ENCODE data around the gene CELF5.
A peak's percentile ranks its signal among the peaks of the same experiment; 100 is the strongest.
"Not testable (repeated sequence)": the region's sequence is repeated elsewhere in the genome, so short reads cannot be mapped to it uniquely, and the experiment has no call there.

The CELF5 gene

GRCh38 chr19:3290858-3291257 lies 66.4 kb downstream of the CELF5 start:
- CTCF ChIA-PET, result interaction anchor here (3.5 kb wide), 1 partner anchor 14 kb away, joined by 13 read pairs; no protein-coding TSS in a partner anchor
- H3K4me3 ChIP-seq (ENCODE audit: low read depth, low read length); POLR2A ChIA-PET; H3K9me3 ChIP-seq (ENCODE audit: control insufficient read depth, insufficient read depth, low read depth, low read length); H3K27ac ChIP-seq (ENCODE audit: extremely low read depth, low read depth, low read length); H3K4me1 ChIP-seq (ENCODE audit: control insufficient read depth, insufficient read depth, low read length); H3K36me3 ChIP-seq (ENCODE audit: control insufficient read depth in 2 of 2, insufficient read depth in 1 of 2, low read length in 2 of 2): not testable (repeated sequence)
- TF ChIP-seq ZNF121 (tag by site-specific recombination; IDR thresholded peaks at IDR 0.05), result peak; percentile 81

- no peak overlapping the region for H3K4me3 ChIP-seq (ENCODE audit: low read depth, low read length)
- no peak for TF ChIP-seq ZNF433 (tag by site-specific recombination; IDR thresholded peaks at IDR 0.05; ENCODE audit: low read depth)
- TF ChIP-seq ZNF629 (tag by site-specific recombination; IDR thresholded peaks at IDR 0.05), result no peak
- no peak for TF ChIP-seq ZNF549 (tag by site-specific recombination; IDR thresholded peaks at IDR 0.05)
- peak; percentile 69 for TF ChIP-seq ZNF623 (tag by site-specific recombination; IDR thresholded peaks at IDR 0.05)
- no peak for TF ChIP-seq ZBTB17 (tag by site-specific recombination; IDR thresholded peaks at IDR 0.05)
- no peak for TF ChIP-seq ZNF530 (tag by site-specific recombination; IDR thresholded peaks at IDR 0.05; ENCODE audit: low read depth)
- TF ChIP-seq ZNF239 (tag by site-specific recombination; IDR thresholded peaks at IDR 0.05), result 0 out of 2 replicates have a peak, but pooled peaks have one; percentile 67
- no peak overlapping the region for H3K27ac ChIP-seq (ENCODE audit: extremely low read depth, low read depth, low read length)
- CTCF ChIA-PET, result interaction anchor here (0.6 to 3.5 kb wide), 4 partner anchors 11 to 80 kb away, joined by 3 to 13 read pairs (median 4); partner anchors contain the start of gene CELF5
- no peaks in the 10 kb centered on the region for H3K9me3 ChIP-seq (ENCODE audit: control insufficient read depth, insufficient read depth, low read depth, low read length)
- POLR2A ChIA-PET, result no interaction called here
- H3K4me1 ChIP-seq (ENCODE audit: control insufficient read depth, insufficient read depth, low read length), result no peaks in the 10 kb centered on the region
- no peaks in the 10 kb centered on the region for H3K36me3 ChIP-seq (ENCODE audit: control insufficient read depth in 2 of 2, insufficient read depth in 1 of 2, low read length in 2 of 2)
These were observed 67.2 kb downstream of the CELF5 start for GRCh38 chr19:3291644-3292043.

- CTCF ChIA-PET, result interaction anchor here (1.0 kb wide), 1 partner anchor 137 kb away, joined by 3 read pairs; no protein-coding TSS in a partner anchor
- POLR2A ChIA-PET, result no interaction called here
- no peak for TF ChIP-seq AEBP2 (tag by site-specific recombination; IDR thresholded peaks at IDR 0.05; ENCODE audit: borderline replicate concordance)
- TF ChIP-seq ZNF529 (tag by site-specific recombination; IDR thresholded peaks at IDR 0.05; ENCODE audit: insufficient replicate concordance), result no peak
- no peak for TF ChIP-seq ZNF555 (tag by site-specific recombination; conservative IDR thresholded peaks at IDR 0.05)
- TF ChIP-seq ZNF692 (tag by site-specific recombination; IDR thresholded peaks at IDR 0.05), result no peak
- no peak for TF ChIP-seq ZNF121 (tag by site-specific recombination; IDR thresholded peaks at IDR 0.05)
- TF ChIP-seq ZNF416 (tag by site-specific recombination; IDR thresholded peaks at IDR 0.05), result no peak
- TF ChIP-seq ZIC2 (tag by site-specific recombination; IDR thresholded peaks at IDR 0.05), result no peak
- no peak for TF ChIP-seq TSHZ1 (tag by site-specific recombination; IDR thresholded peaks at IDR 0.05; ENCODE audit: borderline replicate concordance)
- no peak for TF ChIP-seq INSM2 (tag by site-specific recombination; IDR thresholded peaks at IDR 0.05)
- no peak for TF ChIP-seq ZNF433 (tag by site-specific recombination; IDR thresholded peaks at IDR 0.05; ENCODE audit: low read depth)
- no peak for TF ChIP-seq ZBTB44 (tag by site-specific recombination; IDR thresholded peaks at IDR 0.05)
- TF ChIP-seq ZNF221 (tag by site-specific recombination; IDR thresholded peaks at IDR 0.05; ENCODE audit: borderline replicate concordance), result no peak
- no peak for TF ChIP-seq ZNF19 (tag by site-specific recombination; IDR thresholded peaks at IDR 0.05; ENCODE audit: low read depth)
- TF ChIP-seq KLF1 (tag by site-specific recombination; IDR thresholded peaks at IDR 0.05), result no peak
- no peak for TF ChIP-seq GLI2 (tag by site-specific recombination; IDR thresholded peaks at IDR 0.05; ENCODE audit: borderline replicate concordance, low read depth)
These were observed 68.6 kb downstream of the CELF5 start for GRCh38 chr19:3292958-3293529.

More at GRCh38 chr19:3292958-3293529, 68.6 kb downstream of the CELF5 start:
- Histone ChIP-seq H3K4me3 (ENCODE audit: low read depth, low read length) (no peak overlapping the region), H3K36me3 (ENCODE audit: control insufficient read depth in 2 of 2, insufficient read depth in 1 of 2, low read length in 2 of 2) (no peaks in the 10 kb centered on the region), H3K9me3 (ENCODE audit: control insufficient read depth, insufficient read depth, low read depth, low read length) (no peaks in the 10 kb centered on the region), H3K4me1 (ENCODE audit: control insufficient read depth, insufficient read depth, low read length) (no peaks in the 10 kb centered on the region), H3K27ac (ENCODE audit: extremely low read depth, low read depth, low read length) (no peak overlapping the region)
